Keratinocyte (primary cell): Measurements from ENCODE around the gene SFT2D3.

Experiments
- CTCF ChIP-seq, 3 experiments: IDR thresholded peaks in 1 of 3; conservative IDR thresholded peaks in 1 of 3; optimal IDR thresholded peaks in 1 of 3; 2 replicates in 2 of 3; 3 replicates in 1 of 3; pipeline versions ENCODE3 to v1.5.1; 2011; ENCODE audit warnings: low read length in 3 of 3, mild to moderate bottlenecking in 3 of 3, moderate library complexity in 2 of 3, control low read depth in 1 of 3, inconsistent platforms in 1 of 3; ENCODE audit not compliant: insufficient read depth in 2 of 3; ENCODE audit errors: extremely low read depth in 1 of 3
- EZH2 ChIP-seq: IDR thresholded peaks from one replicate; pipeline ENCODE4 v1.6.1; 2012; ENCODE audit warnings: inconsistent platforms, mild to moderate bottlenecking, low read length, moderate library complexity

- TF ChIP-seq CTCF (optimal IDR thresholded peaks at IDR 0.05 in 1 of 3, IDR thresholded peaks at IDR 0.05 in 1 of 3, conservative IDR thresholded peaks at IDR 0.05 in 1 of 3; ENCODE audit: extremely low read depth in 1 of 3, insufficient read depth in 2 of 3, low read length in 3 of 3) (no peak), EZH2 (no peak)
Measured at GRCh38 chr2:127709336-127709735, 8.0 kb downstream of the SFT2D3 start.
